Activated CD4-positive, alpha-beta T cell treated with anti-CD3 and anti-CD28 coated beads, Interleukin-2, amount 50 U/mL, for 1 hour (primary cell): Measurements from ENCODE around the gene CLIC3.

ENCODE experiments used
- DNase-seq: peaks from one replicate; pipeline ENCODE4 v3.0.0-alpha.2; 2020

Gene CLIC3

DNA sequence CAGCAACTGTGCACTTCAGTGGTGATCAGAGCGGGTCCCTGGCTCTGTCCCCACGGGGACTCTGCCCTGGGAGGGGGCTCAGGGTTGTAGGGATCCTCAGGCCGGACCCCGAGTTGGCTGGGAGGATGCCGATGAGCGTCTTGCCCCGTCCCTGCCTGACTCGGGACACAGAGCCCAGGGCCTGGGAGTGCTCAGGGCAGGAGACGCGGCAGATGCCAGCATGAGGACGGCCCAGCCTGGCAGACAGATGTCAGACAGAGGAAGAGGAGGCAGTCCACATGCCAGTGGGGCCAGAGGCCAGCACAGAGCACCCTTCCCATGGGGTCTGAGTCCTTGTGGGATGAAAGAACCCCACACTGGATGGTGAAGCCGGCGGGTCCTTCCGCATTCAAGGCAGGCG is 33.0 kb downstream of the CLIC3 start:
- no peak for DNase-seq

GRCh38 chr9:136962701-136963248 is 33.6 kb downstream of the CLIC3 start:
- DNase-seq = no peak

GRCh38 chr9:136962163-136962562 is 34.2 kb downstream of the CLIC3 start:
- DNase-seq = no peak

GRCh38 chr9:136961279-136962065 is 34.9 kb downstream of the CLIC3 start:
- DNase-seq = no peak

DNA sequence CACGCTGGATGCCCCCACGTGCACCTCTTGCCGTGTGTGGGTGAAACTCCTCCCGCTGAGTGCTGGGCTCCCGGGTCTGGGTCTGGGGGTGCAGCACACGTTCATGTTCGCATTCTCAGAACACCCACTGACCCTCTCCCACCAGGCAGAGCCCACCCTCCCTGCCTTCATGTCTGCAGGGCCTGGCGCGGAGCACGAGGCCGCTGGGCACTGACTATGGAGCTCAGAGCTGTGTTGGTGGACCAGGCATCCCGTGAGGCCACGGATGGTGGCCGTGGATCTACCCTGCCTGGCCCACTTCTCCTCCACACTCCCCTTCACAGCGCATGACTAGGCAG is 35.5 kb downstream of the CLIC3 start:
- no peak for DNase-seq

DNA sequence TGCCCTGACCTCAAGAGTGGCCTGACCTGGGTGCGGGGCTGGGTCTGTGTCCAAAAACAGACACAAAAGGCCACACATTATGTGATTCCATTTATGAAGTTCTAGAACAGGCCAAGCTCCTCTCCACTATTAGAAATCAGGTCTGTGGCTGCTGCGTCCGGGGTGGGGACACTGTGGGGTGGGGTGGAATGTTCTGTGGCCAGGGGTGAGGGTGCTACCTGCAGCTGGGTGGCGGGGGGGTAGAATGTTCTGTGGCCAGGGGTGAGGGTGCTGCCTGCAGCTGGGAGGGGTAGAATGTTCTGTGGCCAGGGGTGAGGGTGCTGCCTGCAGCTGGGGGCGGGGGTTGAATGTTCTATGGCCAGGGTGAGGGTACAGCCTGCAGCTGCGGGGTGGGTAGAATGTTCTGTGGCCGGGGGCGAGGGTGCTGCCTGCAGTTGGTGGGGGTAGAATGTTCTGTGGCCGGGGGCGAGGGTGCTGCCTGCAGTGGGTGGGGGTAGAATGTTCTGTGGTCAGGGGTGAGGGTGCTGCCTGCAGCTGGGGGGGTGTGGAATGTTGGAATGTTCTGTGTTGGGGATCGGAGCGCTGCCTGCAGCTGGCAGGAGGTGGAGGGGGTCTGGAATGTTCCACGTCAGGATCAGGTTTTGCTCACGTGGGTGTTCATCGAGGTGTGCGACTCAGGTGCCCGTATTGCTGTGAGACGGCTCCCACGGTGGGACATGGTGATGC is 36.0 kb downstream of the CLIC3 start:
- DNase-seq = no peak

DNA sequence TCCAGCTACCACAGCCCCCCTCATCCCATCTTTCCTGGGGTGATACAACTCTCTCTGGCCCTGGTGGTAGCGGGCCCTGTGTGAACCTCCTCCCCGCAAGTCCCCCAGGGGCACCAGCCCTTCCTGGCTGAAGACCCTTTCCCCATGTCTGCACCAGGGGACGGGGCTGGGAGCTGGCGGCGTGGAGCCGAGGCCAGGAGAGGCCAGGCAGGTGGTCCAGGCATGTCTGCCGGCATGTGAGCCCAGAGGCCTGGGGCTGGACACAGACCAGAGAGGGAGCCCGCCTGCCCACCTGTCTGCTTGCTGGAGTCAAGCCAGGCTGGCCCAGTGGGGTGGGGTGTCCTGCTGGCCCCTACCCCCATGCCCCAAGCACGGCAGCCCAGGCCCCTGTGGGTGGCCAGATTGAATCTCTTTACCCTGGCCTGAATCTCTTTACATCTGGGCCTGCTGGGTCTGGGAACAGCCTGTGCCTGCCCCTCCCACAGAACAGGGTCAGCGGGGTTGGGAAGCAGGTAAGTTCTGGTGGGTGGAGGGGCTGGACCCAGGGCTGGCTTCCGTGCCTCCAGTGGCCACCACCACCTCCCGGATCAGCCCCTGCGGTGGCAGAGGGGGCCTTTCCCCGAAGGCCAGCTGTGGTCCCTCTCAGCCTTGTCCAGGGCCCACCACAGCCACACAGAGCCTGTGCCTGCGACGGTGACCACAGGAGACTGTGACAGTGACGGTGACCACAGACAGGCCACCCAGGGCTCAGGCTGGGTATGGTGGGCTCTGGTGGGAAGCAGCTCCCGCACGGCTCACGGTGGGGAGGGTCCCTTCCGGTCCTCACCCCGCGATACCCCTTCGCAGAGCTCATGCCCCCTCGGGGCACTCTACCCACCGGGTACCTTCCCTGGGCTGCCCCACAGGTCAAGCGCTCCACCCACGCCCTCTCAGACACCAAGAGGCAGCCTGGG is 37.2 kb downstream of the CLIC3 start:
- DNase-seq = no peak

DNA sequence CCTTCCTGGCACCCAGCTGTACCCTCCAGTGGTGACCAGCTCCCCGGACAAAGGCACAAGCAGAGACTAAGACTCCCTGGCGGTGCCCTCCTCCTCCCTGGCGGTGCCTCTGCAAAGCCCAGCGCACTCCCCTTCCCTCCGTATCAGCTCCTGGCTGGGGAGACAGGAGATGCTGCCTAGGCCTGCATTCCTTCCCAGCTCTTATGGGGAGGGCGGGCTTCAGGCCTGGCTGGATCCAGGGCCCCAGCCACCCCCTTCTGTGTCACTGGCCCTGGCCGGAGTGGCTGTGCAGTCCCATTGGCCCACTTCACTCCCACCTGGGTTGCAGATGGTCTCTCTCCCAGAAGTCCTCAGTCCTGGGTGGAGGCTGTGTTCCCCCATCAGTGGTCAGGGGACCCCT is 37.9 kb downstream of the CLIC3 start:
- no peak for DNase-seq

- DNase-seq = no peak
Observed at GRCh38 chr9:136957901-136958300, 38.5 kb downstream of the CLIC3 start.

GRCh38 chr9:136957461-136957860 is 38.9 kb downstream of the CLIC3 start:
- no peak for DNase-seq

DNA sequence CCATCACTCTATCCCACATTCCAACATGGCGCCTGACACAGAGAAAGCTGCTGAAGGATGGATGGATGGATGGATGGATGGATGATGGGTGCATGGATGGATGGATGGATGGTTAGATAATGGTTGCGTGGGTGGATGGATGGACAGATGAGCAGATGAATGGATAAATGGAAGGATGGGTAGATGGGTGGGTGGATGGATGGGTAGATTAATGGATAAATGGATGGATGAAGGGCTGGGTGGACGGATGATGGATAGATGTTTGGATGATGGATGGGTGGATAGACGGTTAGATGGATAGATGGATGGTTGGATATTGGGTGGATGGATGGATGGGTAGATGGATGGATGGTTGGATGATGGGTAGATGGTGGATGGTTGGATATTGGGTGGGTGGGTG is 39.8 kb downstream of the CLIC3 start:
- no peak for DNase-seq

GRCh38 chr9:136955943-136956335 is 40.4 kb downstream of the CLIC3 start:
- DNase-seq = no peak

- DNase-seq = no peak
Observed at GRCh38 chr9:136955202-136955942, 41.0 kb downstream of the CLIC3 start.

GRCh38 chr9:136954270-136955083 is 41.9 kb downstream of the CLIC3 start:
- DNase-seq = no peak

DNA sequence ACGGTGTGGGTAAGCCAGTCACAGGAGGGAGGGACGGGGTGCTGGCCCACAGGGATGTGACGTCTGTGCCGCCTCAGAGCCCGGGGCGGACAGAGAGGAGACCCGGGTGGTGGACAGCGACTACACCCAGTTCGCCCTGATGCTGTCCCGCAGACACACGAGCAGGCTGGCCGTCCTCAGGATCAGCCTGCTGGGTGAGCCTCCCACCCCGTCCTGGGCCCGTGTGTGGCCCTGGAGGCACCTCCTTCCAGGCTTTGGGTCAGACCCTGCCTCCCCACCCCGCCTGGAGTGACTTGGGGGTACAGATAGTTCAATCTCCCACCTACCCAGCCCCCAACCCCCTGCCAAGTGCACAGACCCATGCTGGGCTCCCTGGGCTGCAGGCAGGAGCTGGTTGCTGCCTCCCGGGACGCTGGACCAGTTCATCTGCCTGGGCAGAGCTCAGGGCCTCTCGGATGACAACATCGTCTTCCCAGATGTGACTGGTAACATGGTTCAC is 42.5 kb downstream of the CLIC3 start:
- no peak for DNase-seq

DNA sequence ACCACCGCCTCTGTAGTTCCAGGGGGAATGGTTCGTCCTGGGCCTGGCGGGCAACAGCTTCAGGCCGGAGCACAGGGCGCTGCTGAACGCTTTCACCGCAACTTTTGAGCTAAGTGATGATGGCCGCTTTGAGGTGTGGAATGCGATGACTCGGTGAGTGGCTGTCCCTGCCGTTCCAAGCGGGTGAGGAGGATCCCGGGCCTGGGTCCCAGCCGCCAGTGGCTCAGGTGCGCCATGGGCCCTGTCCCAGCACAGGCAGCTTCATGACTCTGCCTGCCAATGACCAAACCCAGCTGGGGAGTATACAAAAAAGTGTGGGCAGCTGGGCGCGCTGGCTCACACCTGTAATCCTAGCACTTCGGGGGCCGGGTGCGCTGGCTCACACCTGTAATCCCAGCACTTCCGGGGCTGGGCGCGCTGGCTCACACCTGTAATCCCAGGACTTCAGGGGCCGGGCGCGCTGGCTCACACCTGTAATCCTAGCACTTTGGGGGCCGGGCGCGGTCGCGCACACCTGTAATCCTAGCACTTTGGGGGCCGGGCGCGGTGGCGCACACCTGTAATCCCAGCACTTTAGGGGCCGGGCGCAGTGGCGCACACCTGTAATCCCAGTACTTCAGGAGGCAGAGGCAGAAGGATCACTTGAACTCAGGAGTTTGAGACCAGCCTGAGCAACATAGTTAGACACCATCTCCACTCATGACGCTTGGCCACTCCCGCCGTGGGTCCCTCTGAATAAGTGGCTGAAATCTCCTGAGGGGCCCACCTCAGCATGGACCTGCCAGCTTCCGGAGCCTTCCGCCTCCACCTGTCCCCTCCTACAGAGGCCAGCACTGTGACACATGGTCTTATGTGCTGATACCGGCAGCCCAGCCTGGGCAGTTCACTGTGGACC is 43.2 kb downstream of the CLIC3 start:
- DNase-seq = no peak

- DNase-seq = no peak
Observed at GRCh38 chr9:136952321-136952850, 44.0 kb downstream of the CLIC3 start.

- DNase-seq = no peak
Observed at GRCh38 chr9:136951541-136952320, 44.6 kb downstream of the CLIC3 start, which contains the start of gene LCN12. LCN12 (plus strand) TSS chr9:136952273; CDS start chr9:136952328, 55 bp downstream.
